Esophagus muscularis mucosa (tissue), 4 donors: Measurements from ENCODE around the gene ZNF747. TPM values are rescaled to one million over a fixed set of nuclear protein-coding genes. Genes with fewer than 3 reads are reported as not detected.

Source experiments
- DNase-seq: peaks from one replicate; pipeline ENCODE4 v3.0.0-alpha.2; 2017; ENCODE audit errors: extremely low spot score
- H3K27ac ChIP-seq, 4 donors: fragments of 200-600 bp; sonication (generic); replicated peaks in 1 of 4; 1 replicate in 3 of 4; 2 replicates in 1 of 4; pipeline ENCODE4 v1.5.1; 2016 to 2019; ENCODE audit warnings: mild to moderate bottlenecking in 1 of 4
- H3K27me3 ChIP-seq, 4 donors: fragments of 200-600 bp; sonication (generic); one replicate each; pipeline versions ENCODE4 v1.5.1 to v1.6.0; 2016 to 2019
- H3K36me3 ChIP-seq, 4 donors: fragments of 200-600 bp; sonication (generic); one replicate each; pipeline ENCODE4 v1.5.1; 2016 to 2019
- H3K4me1 ChIP-seq, 4 donors: fragments of 200-600 bp; sonication (generic); one replicate each; pipeline ENCODE4 v1.5.1; 2016 to 2019
- H3K4me3 ChIP-seq, 4 donors: fragments of 200-600 bp; sonication (generic); 1 replicate in 2 of 4; 2 replicates in 2 of 4; pipeline ENCODE4 v1.5.1; 2016 to 2019; ENCODE audit warnings: mild to moderate bottlenecking in 4 of 4, moderate library complexity in 1 of 4
- H3K9me3 ChIP-seq, 4 donors: fragments of 200-600 bp; sonication (generic); 1 replicate in 3 of 4; 2 replicates in 1 of 4; pipeline ENCODE4 v1.5.1; 2016 to 2019
- CTCF ChIP-seq, 3 experiments: fragments of 200-600 bp in 2 of 3; fragments of 450-650 bp in 1 of 3; sonication (generic) in 2 of 3; IDR thresholded peaks; one replicate each; pipeline ENCODE4 v1.5.1; 2017 to 2019; ENCODE audit warnings: antibody characterized with exemption in 3 of 3, mild to moderate bottlenecking in 2 of 3, moderate library complexity in 1 of 3
- EP300 ChIP-seq: sonication (generic); formaldehyde crosslinking; IDR thresholded peaks from one replicate; pipeline ENCODE4 v1.6.1; 2017; ENCODE audit warnings: antibody characterized with exemption
- POLR2A ChIP-seq: fragments of 450-650 bp; IDR thresholded peaks from one replicate; pipeline ENCODE4 v1.6.1; 2017; ENCODE audit warnings: antibody characterized with exemption, moderate library complexity, mild to moderate bottlenecking, low read depth
- POLR2AphosphoS5 ChIP-seq, 2 donors: sonication (generic); formaldehyde crosslinking; IDR thresholded peaks; one replicate each; pipeline ENCODE4 v1.6.1; 2017; ENCODE audit warnings: antibody characterized with exemption in 2 of 2
- WGBS: methylation state at CpG from one replicate; pipeline ENCODE4 v1.1.5; 2018; 5-methylcytosine and 5-hydroxymethylcytosine counted together
- intact Hi-C: fragments of 100-400 bp; cut with DNase I; formaldehyde crosslinking; loops from one replicate; pipeline ENCODE4 v1.15.1; 2023
- small RNA-seq, 3 donors: library from RNA; depleted of rRNA; stranded (forward); fragments of <200 nt; gene quantifications; one replicate each; pipeline ENCODE3, GENCODE V24; 2016
- total RNA-seq, 4 donors: library from RNA; depleted of rRNA; stranded (reverse); fragments of >200 nt; gene quantifications; one replicate each; pipeline versions ENCODE4 v1.1.0 to v1.2.1, GENCODE V29; 2016

The ZNF747 gene
- total RNA-seq, 4 donors from 2014 or later = 15.2 to 29.6 (median 22.3) TPM

GRCh38 chr16:30484887-30485286, 49.8 kb downstream of the ZNF747 start:
- no peak for DNase-seq
- H3K9me3 ChIP-seq = no peaks in the 10 kb centered on the region
- intact Hi-C loops = loop anchor here (10.0 kb wide), 1 partner anchor 340 kb away; no protein-coding TSS in a partner anchor
- H3K4me1 ChIP-seq = peaks cover 0 to 4% (median 0%) of the 10 kb centered on the region in 4 donors
- no peaks in the 10 kb centered on the region for H3K36me3 ChIP-seq
- H3K4me3 ChIP-seq = no peak overlapping the region
- no peak overlapping the region for H3K27ac ChIP-seq
- peaks cover 0 to 6% (median 0%) of the 10 kb centered on the region in 4 donors for H3K27me3 ChIP-seq
- TF ChIP-seq POLR2A = no peak
- TF ChIP-seq CTCF (IDR thresholded peaks at IDR 0.05) = no peak
- no peak for TF ChIP-seq POLR2AphosphoS5 (IDR thresholded peaks at IDR 0.05)
- TF ChIP-seq EP300 = no peak

- H3K9me3 ChIP-seq = no peaks in the 10 kb centered on the region
- H3K4me1 ChIP-seq = peaks cover 0 to 4% (median 0%) of the 10 kb centered on the region in 4 donors
- H3K27me3 ChIP-seq = peaks cover 0 to under 1% (median 0%) of the 10 kb centered on the region in 4 donors
- H3K27ac ChIP-seq = no peak overlapping the region
- DNase-seq = no peak
- no peaks in the 10 kb centered on the region for H3K36me3 ChIP-seq
- intact Hi-C loops = loop anchor here (10.0 kb wide), 1 partner anchor 338 kb away; no protein-coding TSS in a partner anchor
- H3K4me3 ChIP-seq = no peak overlapping the region
- TF ChIP-seq EP300 (no peak), CTCF (IDR thresholded peaks at IDR 0.05) (no peak), POLR2AphosphoS5 (IDR thresholded peaks at IDR 0.05) (no peak), POLR2A (no peak)
- 82% methylated on average over 3 of the region's 3 CpGs for WGBS
Observed at GRCh38 chr16:30482366-30482765, 52.3 kb downstream of the ZNF747 start.

GRCh38 chr16:30481381-30481780, 53.3 kb downstream of the ZNF747 start:
- no peak for TF ChIP-seq EP300
- TF ChIP-seq POLR2AphosphoS5 (IDR thresholded peaks at IDR 0.05) = no peak
- TF ChIP-seq CTCF (IDR thresholded peaks at IDR 0.05) = no peak
- no peak for TF ChIP-seq POLR2A
- intact Hi-C loops = loop anchor here (10.0 kb wide), 1 partner anchor 337 kb away; no protein-coding TSS in a partner anchor
- H3K27ac ChIP-seq = no peak overlapping the region
- whole genome bisulfite sequencing = 74% methylated on average over 5 of the region's 5 CpGs
- no peak for DNase-seq
- no peaks in the 10 kb centered on the region for H3K9me3 ChIP-seq
- H3K27me3 ChIP-seq = peaks cover 0 to 8% (median 0%) of the 10 kb centered on the region in 4 donors
- no peak overlapping the region for H3K4me3 ChIP-seq
- no peaks in the 10 kb centered on the region for H3K36me3 ChIP-seq
- H3K4me1 ChIP-seq = peaks cover 0 to 4% (median 0%) of the 10 kb centered on the region in 4 donors

Small RNA genes lying within 50 kb of the gene (small RNA-seq; reads per million reads assigned to genes)
- gene MIR4518 (0 reads per million in 3 donors), gene RNU7-61P (0 reads per million in 3 donors)

Other genes with a start within 250 kb of the ZNF747 start
- 10 to 100 TPM; 24.9 to 63.9 (median 41.8) TPM for gene CD2BP2, start 179.6 kb downstream of the ZNF747 start, total RNA-seq
- 10 to 100 TPM; 21.2 to 41.5 (median 29.4) TPM for gene TBC1D10B, start 164.4 kb downstream of the ZNF747 start, total RNA-seq
- gene MYL11, start 160.1 kb downstream of the ZNF747 start, total RNA-seq = not detected
- 1 to 10 TPM in 2 of 4 donors, under 1 TPM in 2; 0.86 to 2.5 (median 1.4) TPM for gene SEPTIN1, start 152.3 kb downstream of the ZNF747 start, total RNA-seq
- gene ZNF48, start 139.4 kb downstream of the ZNF747 start, total RNA-seq = 10 to 100 TPM in 3 of 4 donors, 1 to 10 TPM in 1; 8.3 to 17.6 (median 12.8) TPM
- 10 to 100 TPM; 20.1 to 25.3 (median 22.7) TPM for gene ZNF771, start 127.3 kb downstream of the ZNF747 start, total RNA-seq
- gene DCTPP1, start 104.8 kb downstream of the ZNF747 start, total RNA-seq = 10 to 100 TPM; 11.1 to 21.7 (median 14.1) TPM
- gene SEPHS2, start 89.0 kb downstream of the ZNF747 start, total RNA-seq = 10 to 100 TPM; 26.5 to 37.6 (median 33.8) TPM
- 1 to 10 TPM; 1.5 to 2.7 (median 2.5) TPM for gene ITGAL, start 62.1 kb downstream of the ZNF747 start, total RNA-seq
- 10 to 100 TPM; 46.9 to 91.5 (median 64.0) TPM for gene ZNF768, start 8.3 kb downstream of the ZNF747 start, total RNA-seq
- 10 to 100 TPM in 3 of 4 donors, 1 to 10 TPM in 1; 8.7 to 14.0 (median 11.3) TPM for gene ZNF764, start 23.5 kb upstream of the ZNF747 start, total RNA-seq
- 10 to 100 TPM; 17.6 to 33.4 (median 23.5) TPM for gene ZNF688, start 36.9 kb upstream of the ZNF747 start, total RNA-seq
- 10 to 100 TPM in 1 of 4 donors, 1 to 10 TPM in 3; 6.8 to 10.9 (median 7.3) TPM for gene ZNF785, start 50.8 kb upstream of the ZNF747 start, total RNA-seq
- gene ZNF689, start 75.5 kb upstream of the ZNF747 start, total RNA-seq = 10 to 100 TPM in 3 of 4 donors, 1 to 10 TPM in 1; 9.1 to 14.5 (median 13.9) TPM
- 10 to 100 TPM; 30.3 to 54.0 (median 41.2) TPM for gene PRR14, start 116.1 kb upstream of the ZNF747 start, total RNA-seq
- gene FBRS, start 123.6 kb upstream of the ZNF747 start, total RNA-seq = 10 to 100 TPM; 26.2 to 63.4 (median 37.8) TPM
- gene SRCAP, start 164.3 kb upstream of the ZNF747 start, total RNA-seq = 10 to 100 TPM; 31.6 to 59.3 (median 41.0) TPM
- 10 to 100 TPM; 22.4 to 25.8 (median 23.5) TPM for gene PHKG2, start 213.6 kb upstream of the ZNF747 start, total RNA-seq
- gene CFAP119, start 227.2 kb upstream of the ZNF747 start, total RNA-seq = 1 to 10 TPM in 2 of 4 donors, under 1 TPM in 2; 0.42 to 2.9 (median 1.4) TPM
- gene RNF40, start 227.5 kb upstream of the ZNF747 start, total RNA-seq = 10 to 100 TPM; 61.9 to 86.9 (median 67.0) TPM